SJCRH30 (cell line): Measurements from ENCODE around the gene CFAP299. TPM values are rescaled to one million over a fixed set of nuclear protein-coding genes. Genes with fewer than 3 reads are reported as not detected.
"Not testable (repeated sequence)": the region's sequence is repeated elsewhere in the genome, so short reads cannot be mapped to it uniquely, and the experiment has no call there.

Source experiments
- DNase-seq, 2 experiments: peaks; one replicate each; pipeline ENCODE4 v3.0.0-alpha.2; 2015 to 2020
- H3K27ac ChIP-seq: fragments of 250-450 bp; sonication (Bioruptor Pico); 2 replicates; pipeline ENCODE4 v1.5.1; 2020; ENCODE audit warnings: mild to moderate bottlenecking, moderate library complexity
- H3K27me3 ChIP-seq: fragments of 250-450 bp; sonication (Bioruptor Pico); 2 replicates; pipeline ENCODE4 v1.5.1; 2020; ENCODE audit warnings: mild to moderate bottlenecking, moderate library complexity
- H3K36me3 ChIP-seq: fragments of 250-450 bp; sonication (Bioruptor Pico); 2 replicates; pipeline ENCODE4 v1.5.1; 2020; ENCODE audit warnings: mild to moderate bottlenecking, moderate library complexity
- H3K4me1 ChIP-seq: fragments of 250-450 bp; sonication (Bioruptor Pico); 2 replicates; pipeline ENCODE4 v1.5.1; 2020; ENCODE audit warnings: mild to moderate bottlenecking, moderate library complexity
- H3K4me3 ChIP-seq: fragments of 250-450 bp; sonication (Bioruptor Pico); 2 replicates; pipeline ENCODE4 v1.5.1; 2020; ENCODE audit warnings: mild to moderate bottlenecking, moderate library complexity
- H3K9me3 ChIP-seq: fragments of 250-450 bp; sonication (Bioruptor Pico); replicated peaks from 2 replicates; pipeline ENCODE4 v1.5.1; 2020; ENCODE audit warnings: mild to moderate bottlenecking, moderate library complexity
- total RNA-seq: library from RNA; depleted of rRNA; stranded (reverse); fragments of >200 nt; shearing (Covaris generic); gene quantifications from 2 replicates; pipeline ENCODE4 v1.2.3, GENCODE V29; 2014

CFAP299 gene
- total RNA-seq, 1 experiment from 2014 or later: not detected

GRCh38 chr4:80726471-80726870, 390.9 kb downstream of the CFAP299 start:
- no peak for DNase-seq
- Histone ChIP-seq H3K27me3 (no peaks in the 10 kb centered on the region), H3K27ac (no peak overlapping the region), H3K4me1 (no peaks in the 10 kb centered on the region), H3K36me3 (no peaks in the 10 kb centered on the region), H3K4me3 (no peak overlapping the region), H3K9me3 (peaks cover under 1% of the 10 kb centered on the region; the same call in 1 of the 2 replicates)

GRCh38 chr4:80730158-80730557, 394.6 kb downstream of the CFAP299 start:
- DNase-seq: no peak
- Histone ChIP-seq H3K27me3 (no peaks in the 10 kb centered on the region), H3K9me3 (no peaks in the 10 kb centered on the region), H3K4me3 (no peak overlapping the region), H3K27ac (no peak overlapping the region), H3K4me1 (no peaks in the 10 kb centered on the region), H3K36me3 (no peaks in the 10 kb centered on the region)

- H3K27me3 ChIP-seq: no peaks in the 10 kb centered on the region
- no peaks in the 10 kb centered on the region for H3K9me3 ChIP-seq
- H3K27ac ChIP-seq: no peak overlapping the region
- no peaks in the 10 kb centered on the region for H3K4me1 ChIP-seq
- DNase-seq: no peak
- no peak overlapping the region for H3K4me3 ChIP-seq
- no peaks in the 10 kb centered on the region for H3K36me3 ChIP-seq
Measured at GRCh38 chr4:80731436-80731835, 395.9 kb downstream of the CFAP299 start.

GRCh38 chr4:80732010-80732409, 396.5 kb downstream of the CFAP299 start:
- no peaks in the 10 kb centered on the region for H3K4me1 ChIP-seq
- H3K27ac ChIP-seq: no peak overlapping the region
- H3K4me3 ChIP-seq: no peak overlapping the region
- no peaks in the 10 kb centered on the region for H3K9me3 ChIP-seq
- no peaks in the 10 kb centered on the region for H3K36me3 ChIP-seq
- no peaks in the 10 kb centered on the region for H3K27me3 ChIP-seq
- no peak for DNase-seq

- H3K27me3 ChIP-seq: no peaks in the 10 kb centered on the region
- H3K9me3 ChIP-seq: no peaks in the 10 kb centered on the region; the same call in 1 of the 2 replicates
- DNase-seq: no peak
- H3K4me3 ChIP-seq: no peak overlapping the region
- no peak overlapping the region for H3K27ac ChIP-seq
- H3K4me1 ChIP-seq: no peaks in the 10 kb centered on the region
- H3K36me3 ChIP-seq: no peaks in the 10 kb centered on the region
Measured at GRCh38 chr4:80740375-80740774, 404.8 kb downstream of the CFAP299 start.

- not testable (repeated sequence) for DNase-seq, H3K4me3 ChIP-seq, H3K27ac ChIP-seq, H3K27me3 ChIP-seq, H3K9me3 ChIP-seq, H3K4me1 ChIP-seq, H3K36me3 ChIP-seq
Measured at GRCh38 chr4:80749558-80749957, 414.0 kb downstream of the CFAP299 start.

GRCh38 chr4:80751200-80751599, 415.7 kb downstream of the CFAP299 start:
- Histone ChIP-seq H3K4me1 (no peaks in the 10 kb centered on the region), H3K27ac (no peak overlapping the region), H3K36me3 (no peaks in the 10 kb centered on the region), H3K27me3 (no peaks in the 10 kb centered on the region), H3K9me3 (no peaks in the 10 kb centered on the region), H3K4me3 (no peak overlapping the region)
- DNase-seq: no peak

- H3K4me1 ChIP-seq: no peaks in the 10 kb centered on the region
- no peak for DNase-seq
Measured at GRCh38 chr4:80767944-80768343, 432.4 kb downstream of the CFAP299 start.

GRCh38 chr4:80776168-80776567, 440.6 kb downstream of the CFAP299 start:
- Histone ChIP-seq H3K4me3 (no peak overlapping the region), H3K9me3 (no peaks in the 10 kb centered on the region), H3K36me3 (no peaks in the 10 kb centered on the region), H3K4me1 (no peaks in the 10 kb centered on the region), H3K27me3 (no peaks in the 10 kb centered on the region), H3K27ac (no peak overlapping the region)
- DNase-seq: no peak

More at GRCh38 chr4:80767944-80768343, 432.4 kb downstream of the CFAP299 start:
- Histone ChIP-seq H3K27ac (no peak overlapping the region), H3K9me3 (no peaks in the 10 kb centered on the region), H3K27me3 (no peaks in the 10 kb centered on the region), H3K4me3 (no peak overlapping the region), H3K36me3 (no peaks in the 10 kb centered on the region)

GRCh38 chr4:80781431-80781830, 445.9 kb downstream of the CFAP299 start:
- H3K4me1 ChIP-seq: peaks cover 5% of the 10 kb centered on the region
- H3K27me3 ChIP-seq: no peaks in the 10 kb centered on the region
- H3K4me3 ChIP-seq: no peak overlapping the region
- H3K27ac ChIP-seq: no peak overlapping the region
- no peaks in the 10 kb centered on the region for H3K36me3 ChIP-seq
- no peaks in the 10 kb centered on the region for H3K9me3 ChIP-seq
- DNase-seq: no peak

GRCh38 chr4:80787306-80787705, 451.8 kb downstream of the CFAP299 start:
- Histone ChIP-seq H3K4me3 (no peak overlapping the region), H3K36me3 (no peaks in the 10 kb centered on the region), H3K4me1 (peaks cover 10% of the 10 kb centered on the region), H3K27ac (no peak overlapping the region), H3K27me3 (no peaks in the 10 kb centered on the region), H3K9me3 (no peaks in the 10 kb centered on the region)
- DNase-seq: no peak

- peak; percentile 11 to 67 for DNase-seq
- Histone ChIP-seq H3K4me3 (no peak overlapping the region), H3K27me3 (no peaks in the 10 kb centered on the region), H3K27ac (no peak overlapping the region), H3K4me1 (peaks cover 10% of the 10 kb centered on the region), H3K36me3 (no peaks in the 10 kb centered on the region), H3K9me3 (no peaks in the 10 kb centered on the region)
Measured at GRCh38 chr4:80788798-80789197, 453.3 kb downstream of the CFAP299 start.

GRCh38 chr4:80790152-80790551, 454.6 kb downstream of the CFAP299 start:
- H3K27me3 ChIP-seq: no peaks in the 10 kb centered on the region
- H3K36me3 ChIP-seq: no peaks in the 10 kb centered on the region
- H3K4me3 ChIP-seq: no peak overlapping the region
- H3K9me3 ChIP-seq: no peaks in the 10 kb centered on the region
- H3K27ac ChIP-seq: no peak overlapping the region
- peaks cover 10% of the 10 kb centered on the region for H3K4me1 ChIP-seq
- no peak for DNase-seq

GRCh38 chr4:80793660-80794059, 458.1 kb downstream of the CFAP299 start:
- H3K27ac ChIP-seq, H3K36me3 ChIP-seq, H3K4me1 ChIP-seq, H3K27me3 ChIP-seq, H3K4me3 ChIP-seq, DNase-seq, H3K9me3 ChIP-seq: not testable (repeated sequence)

GRCh38 chr4:80798082-80798481, 462.6 kb downstream of the CFAP299 start:
- Histone ChIP-seq H3K27me3 (no peaks in the 10 kb centered on the region), H3K9me3 (peaks cover 3% of the 10 kb centered on the region; the same call in 1 of the 2 replicates), H3K4me3 (no peak overlapping the region), H3K4me1 (no peaks in the 10 kb centered on the region), H3K27ac (no peak overlapping the region), H3K36me3 (no peaks in the 10 kb centered on the region)
- no peak for DNase-seq

GRCh38 chr4:80800719-80801118, 465.2 kb downstream of the CFAP299 start:
- not testable (repeated sequence) for H3K4me1 ChIP-seq, H3K27me3 ChIP-seq, H3K36me3 ChIP-seq, H3K4me3 ChIP-seq, H3K27ac ChIP-seq, H3K9me3 ChIP-seq
- peak in 1 of 2 experiments; percentile 19 for DNase-seq
